ENCODE results near the gene KIAA1958. TPM values are rescaled to one million over a fixed set of nuclear protein-coding genes. Genes with fewer than 3 reads are reported as not detected.

The KIAA1958 gene
- total RNA-seq, 2 donors from 2014 or later: 5.7 to 9.6 TPM

DNA sequence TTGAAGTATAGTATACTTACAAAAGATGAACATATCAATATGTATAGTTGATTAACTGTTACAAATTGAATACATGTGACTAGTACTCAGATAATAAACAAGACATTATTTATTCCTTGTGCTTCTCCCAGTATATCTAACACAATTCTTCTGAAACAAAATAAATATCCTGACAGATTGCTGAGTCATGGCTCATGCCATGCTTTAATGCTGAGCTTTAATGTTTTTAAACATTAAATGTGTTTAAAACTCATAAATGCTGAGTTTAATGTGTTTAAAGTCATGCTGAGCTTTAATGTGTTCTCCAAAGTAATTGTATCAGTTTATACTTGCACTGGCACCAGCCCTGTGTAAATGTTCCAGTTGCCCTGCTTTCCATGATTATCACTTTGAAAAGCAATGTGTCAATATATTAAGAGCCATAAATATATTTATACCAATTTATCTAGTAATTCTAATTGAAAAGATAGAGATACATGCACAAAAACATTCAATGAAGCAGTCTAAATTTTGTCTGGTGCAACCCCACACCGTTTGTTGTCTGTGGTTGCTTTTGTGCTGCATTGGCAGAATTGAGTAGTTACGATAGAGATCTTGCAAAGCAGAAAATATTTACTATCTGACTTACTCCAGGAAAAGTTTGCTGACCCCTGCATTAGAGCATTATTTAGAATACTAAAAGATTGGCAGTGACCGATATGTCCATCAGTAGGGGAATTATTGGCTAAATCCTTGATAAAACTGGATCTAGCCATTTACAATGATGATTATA lies 15.7 kb downstream of the KIAA1958 start:
- intact Hi-C loops (cut with DNase I): no loop called here

DNA sequence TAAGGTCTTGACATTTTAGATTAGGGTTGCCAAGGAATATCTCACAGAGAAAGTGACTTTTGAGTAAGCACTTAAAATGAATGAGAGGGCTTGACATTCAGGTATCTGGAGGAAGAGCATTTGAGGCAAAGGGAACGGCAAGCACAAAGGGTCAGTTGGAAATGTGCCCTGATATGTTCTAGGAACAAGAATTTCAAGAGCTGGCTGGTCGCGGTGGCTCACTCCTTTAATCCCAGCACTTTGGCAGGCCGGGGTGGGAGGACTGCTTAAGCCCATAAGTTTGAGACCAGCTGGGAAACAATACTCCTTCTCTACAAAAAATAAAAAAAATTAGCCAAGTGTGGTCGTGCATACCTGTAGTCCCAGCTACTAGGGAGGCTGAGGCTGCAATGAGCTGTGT lies 16.5 kb downstream of the KIAA1958 start:
- DNase-seq (peak in 1 of 4 donors; percentile 34), ATAC-seq (no peak)
- intact Hi-C loops (cut with DNase I): no loop called here
- Histone ChIP-seq H3K27me3 (no peaks in the 10 kb centered on the region), H3K36me3 (replicated peaks in 1 of 2; ENCODE audit: insufficient read depth in 1 of 2, low read depth in 2 of 2) (no peaks in the 10 kb centered on the region), H3K9me3 (no peaks in the 10 kb centered on the region), H3K27ac (no peak overlapping the region), H3K4me3 (no peak overlapping the region), H3K4me1 (peaks cover 44% of the 10 kb centered on the region)
- WGBS, 2 donors: 59 to 70% methylated on average over 5 of the region's 5 CpGs
- no peak for TF ChIP-seq POLR2A (IDR thresholded peaks at IDR 0.05)
- TF ChIP-seq, protein P1, sequence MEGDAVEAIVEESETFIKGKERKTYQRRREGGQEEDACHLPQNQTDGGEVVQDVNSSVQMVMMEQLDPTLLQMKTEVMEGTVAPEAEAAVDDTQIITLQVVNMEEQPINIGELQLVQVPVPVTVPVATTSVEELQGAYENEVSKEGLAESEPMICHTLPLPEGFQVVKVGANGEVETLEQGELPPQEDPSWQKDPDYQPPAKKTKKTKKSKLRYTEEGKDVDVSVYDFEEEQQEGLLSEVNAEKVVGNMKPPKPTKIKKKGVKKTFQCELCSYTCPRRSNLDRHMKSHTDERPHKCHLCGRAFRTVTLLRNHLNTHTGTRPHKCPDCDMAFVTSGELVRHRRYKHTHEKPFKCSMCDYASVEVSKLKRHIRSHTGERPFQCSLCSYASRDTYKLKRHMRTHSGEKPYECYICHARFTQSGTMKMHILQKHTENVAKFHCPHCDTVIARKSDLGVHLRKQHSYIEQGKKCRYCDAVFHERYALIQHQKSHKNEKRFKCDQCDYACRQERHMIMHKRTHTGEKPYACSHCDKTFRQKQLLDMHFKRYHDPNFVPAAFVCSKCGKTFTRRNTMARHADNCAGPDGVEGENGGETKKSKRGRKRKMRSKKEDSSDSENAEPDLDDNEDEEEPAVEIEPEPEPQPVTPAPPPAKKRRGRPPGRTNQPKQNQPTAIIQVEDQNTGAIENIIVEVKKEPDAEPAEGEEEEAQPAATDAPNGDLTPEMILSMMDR (IDR thresholded peaks at IDR 0.05): no peak

More for the DNA sequence above, 15.7 kb downstream of the KIAA1958 start:
- H3K27ac ChIP-seq: no peak overlapping the region
- H3K9me3 ChIP-seq: no peaks in the 10 kb centered on the region
- no peaks in the 10 kb centered on the region for H3K36me3 ChIP-seq (replicated peaks in 1 of 2; ENCODE audit: insufficient read depth in 1 of 2, low read depth in 2 of 2)
- TF ChIP-seq, protein P1 (IDR thresholded peaks at IDR 0.05): no peak
- DNase-seq: no peak
- H3K4me1 ChIP-seq: peaks cover 41% of the 10 kb centered on the region
- no peaks in the 10 kb centered on the region for H3K27me3 ChIP-seq
- no peak for ATAC-seq
- WGBS, 2 donors: 49 to 53% methylated on average over 3 of the region's 3 CpGs
- H3K4me3 ChIP-seq: no peak overlapping the region

DNA sequence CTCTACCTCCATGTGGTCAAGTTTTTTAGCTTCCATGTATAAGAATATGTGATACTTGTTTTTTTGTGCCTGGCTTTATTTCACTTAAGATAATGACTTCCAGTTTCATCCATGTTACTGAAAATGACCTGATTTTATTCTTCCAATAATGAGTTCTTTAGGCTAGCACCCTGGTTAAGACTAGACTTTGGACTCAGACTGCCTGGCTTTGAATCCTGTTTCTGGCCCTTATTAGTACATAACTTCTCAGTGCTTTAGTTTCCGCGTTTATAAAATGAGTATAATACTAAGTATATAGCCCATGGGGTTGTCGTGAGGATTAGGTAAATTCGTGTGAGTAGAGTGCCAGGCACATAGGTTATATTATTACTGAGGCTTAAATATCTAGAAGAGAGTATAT lies 18.5 kb downstream of the KIAA1958 start:
- DNase-seq (no peak), ATAC-seq (no peak)
- TF ChIP-seq POLR2A (IDR thresholded peaks at IDR 0.05): no peak
- TF ChIP-seq, protein P1 (IDR thresholded peaks at IDR 0.05): no peak
- Histone ChIP-seq H3K4me3 (no peak overlapping the region), H3K27me3 (no peaks in the 10 kb centered on the region), H3K27ac (no peak overlapping the region), H3K9me3 (no peaks in the 10 kb centered on the region), H3K36me3 (replicated peaks in 1 of 2; ENCODE audit: insufficient read depth in 1 of 2, low read depth in 2 of 2) (no peaks in the 10 kb centered on the region), H3K4me1 (peaks cover 44% of the 10 kb centered on the region)
- intact Hi-C loops (cut with DNase I): no loop called here
- 73 to 83% methylated on average over 4 of the region's 4 CpGs for WGBS, 2 donors

DNA sequence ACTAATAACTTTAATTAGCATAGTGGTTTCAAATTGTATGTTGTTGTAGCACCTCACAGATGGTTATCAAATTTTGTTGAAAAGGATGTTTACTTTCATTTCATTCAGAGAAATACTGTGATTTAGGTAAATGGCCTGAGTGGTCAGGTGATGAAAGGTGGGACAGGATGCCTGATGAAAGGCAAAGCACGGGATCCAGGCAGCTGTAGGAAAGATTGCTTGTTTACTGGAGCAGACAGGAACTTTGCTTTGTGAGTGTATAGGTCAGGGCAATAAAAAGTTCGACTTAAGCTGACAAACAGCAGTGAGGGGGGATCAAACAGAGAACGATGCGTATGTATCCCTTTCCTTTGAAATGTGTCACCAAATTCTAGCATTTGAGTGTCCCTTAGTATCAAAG lies 19.0 kb downstream of the KIAA1958 start:
- 57 to 58% methylated on average over 4 of the region's 4 CpGs for WGBS, 2 donors

More for the DNA sequence above, 19.0 kb downstream of the KIAA1958 start:
- TF ChIP-seq, protein P1 (IDR thresholded peaks at IDR 0.05): no peak
- TF ChIP-seq POLR2A (IDR thresholded peaks at IDR 0.05): no peak
- Histone ChIP-seq H3K4me1 (peaks cover 44% of the 10 kb centered on the region), H3K4me3 (no peak overlapping the region), H3K9me3 (no peaks in the 10 kb centered on the region), H3K36me3 (replicated peaks in 1 of 2; ENCODE audit: insufficient read depth in 1 of 2, low read depth in 2 of 2) (no peaks in the 10 kb centered on the region), H3K27me3 (no peaks in the 10 kb centered on the region), H3K27ac (no peak overlapping the region)
- intact Hi-C loops (cut with DNase I): no loop called here
- DNase-seq (no peak), ATAC-seq (no peak)

Data from body of pancreas (tissue), 4 donors.